HepG2 (cell line): ENCODE results near the gene USP27X. TPM values are rescaled to one million over a fixed set of nuclear protein-coding genes. Genes with fewer than 3 reads are reported as not detected.
A peak's percentile ranks its signal among the peaks of the same experiment; 100 is the strongest.

Experiments used
- AFF4 ChIP-seq: sonication (generic); formaldehyde crosslinking; IDR thresholded peaks from 2 replicates; pipeline ENCODE4 v1.4.0; 2020; ENCODE audit warnings: missing genetic modification reagents
- ARID5B ChIP-seq: IDR thresholded peaks from 2 replicates; pipeline ENCODE4 v1.4.0; 2020; ENCODE audit warnings: mild to moderate bottlenecking, missing genetic modification reagents
- ASH2L ChIP-seq: fragments of 300-600, 200-600 bp; sonication (generic); IDR thresholded peaks from 2 replicates; pipeline ENCODE4 v1.7.0; 2017; ENCODE audit warnings: low read depth, mild to moderate bottlenecking, moderate library complexity, mixed read lengths, low read length; ENCODE audit not compliant: insufficient read length
- CC2D1A ChIP-seq: sonication (generic); formaldehyde crosslinking; IDR thresholded peaks from 2 replicates; pipeline ENCODE4 v1.8.1; 2023; ENCODE audit warnings: mild to moderate bottlenecking, missing genetic modification reagents
- ESRRA ChIP-seq: sonication (generic); formaldehyde crosslinking; IDR thresholded peaks from 2 replicates; pipeline ENCODE4 v1.5.1; 2020; ENCODE audit warnings: mild to moderate bottlenecking, low read depth, missing genetic modification reagents
- EZH2 ChIP-seq: conservative IDR thresholded peaks from 2 replicates; pipeline ENCODE4 v1.6.1; 2012; ENCODE audit warnings: mild to moderate bottlenecking, low read depth, low read length, moderate library complexity
- KDM3A ChIP-seq: IDR thresholded peaks from 2 replicates; pipeline ENCODE4 v1.6.1; 2018; ENCODE audit warnings: low read depth, missing compliant biosample characterization
- NBN ChIP-seq: fragments of 450-650 bp; conservative IDR thresholded peaks from 2 replicates; pipeline ENCODE4 v1.6.1; 2017
- ONECUT2 ChIP-seq: sonication (generic); formaldehyde crosslinking; IDR thresholded peaks from 2 replicates; pipeline ENCODE4 v1.4.0; 2020; ENCODE audit warnings: missing genetic modification reagents
- SIN3A ChIP-seq: IDR thresholded peaks from 2 replicates; pipeline ENCODE4 v1.6.1; 2011; ENCODE audit warnings: low read depth, mild to moderate bottlenecking, control low read depth, low read length, borderline replicate concordance
- TAF1 ChIP-seq: sonication (generic); formaldehyde crosslinking; IDR thresholded peaks from 2 replicates; pipeline ENCODE4 v1.4.0; 2020; ENCODE audit warnings: missing genetic modification reagents
- U2AF2 ChIP-seq: fragments of 200-400 bp; formaldehyde crosslinking; IDR thresholded peaks from 2 replicates; pipeline ENCODE4 v1.6.1; 2017; ENCODE audit warnings: low read depth, mild to moderate bottlenecking, low read length
- ZNF382 ChIP-seq: sonication (generic); formaldehyde crosslinking; IDR thresholded peaks from 2 replicates; pipeline ENCODE4 v1.5.0; 2020; ENCODE audit warnings: missing genetic modification reagents, mild to moderate bottlenecking, borderline replicate concordance
- ZNF749 ChIP-seq: sonication (generic); formaldehyde crosslinking; IDR thresholded peaks from 2 replicates; pipeline ENCODE4 v1.8.0; 2022; ENCODE audit warnings: mild to moderate bottlenecking, missing genetic modification reagents, moderate library complexity, borderline replicate concordance
- ZNF772 ChIP-seq: sonication (generic); formaldehyde crosslinking; IDR thresholded peaks from 2 replicates; pipeline ENCODE4 v1.5.0; 2020; ENCODE audit warnings: mild to moderate bottlenecking, missing genetic modification reagents
- ZNF816 ChIP-seq: sonication (generic); formaldehyde crosslinking; IDR thresholded peaks from 2 replicates; pipeline ENCODE4 v1.8.0; 2022; ENCODE audit warnings: missing genetic modification reagents, mild to moderate bottlenecking, borderline replicate concordance
- ZNF878 ChIP-seq: sonication (generic); formaldehyde crosslinking; IDR thresholded peaks from 2 replicates; pipeline ENCODE4 v1.8.1; 2023; ENCODE audit warnings: mild to moderate bottlenecking, missing genetic modification reagents, moderate library complexity
- ZSCAN21 ChIP-seq: sonication (generic); formaldehyde crosslinking; IDR thresholded peaks from 2 replicates; pipeline ENCODE4 v1.8.0; 2022; ENCODE audit warnings: mild to moderate bottlenecking, missing genetic modification reagents, moderate library complexity, borderline replicate concordance
- polyA plus RNA-seq, 8 experiments: library from polyadenylated mRNA; depleted of rRNA in 3 of 8; stranded (reverse) in 7 of 8; unstranded in 1 of 8; fragments of >200 nt; fragmentation: Illumina TruSeq in 4 of 8; extraction: Trizol in 4 of 8; gene quantifications; 2 replicates each; pipeline versions ENCODE4 v1.2.1 to v1.2.3, GENCODE V29; 2011 to 2016; ENCODE audit warnings: low read depth in 4 of 8, missing spikeins in 1 of 8, mixed read lengths in 1 of 8; ENCODE audit not compliant: insufficient read depth in 1 of 8
- total RNA-seq, 5 experiments: library from RNA; depleted of rRNA; stranded (reverse); fragments of >200 nt; fragmentation: Illumina TruSeq; extraction: Trizol; gene quantifications; 2 replicates each; pipeline ENCODE4 v1.2.3, GENCODE V29; 2016; ENCODE audit warnings: low read depth in 1 of 5
- TF ChIP-seq, protein P1 (sequence below): sonication (generic); formaldehyde crosslinking; IDR thresholded peaks from 2 replicates; pipeline ENCODE4 v1.4.0; 2020; ENCODE audit warnings: mild to moderate bottlenecking, missing genetic modification reagents, borderline replicate concordance

Gene USP27X
- total and polyA plus RNA-seq, 2 of the 13 experiments (the other 11 are each of a cell fraction or from before 2014, with no cell fraction given) = 7.2 to 9.7 TPM

DNA sequence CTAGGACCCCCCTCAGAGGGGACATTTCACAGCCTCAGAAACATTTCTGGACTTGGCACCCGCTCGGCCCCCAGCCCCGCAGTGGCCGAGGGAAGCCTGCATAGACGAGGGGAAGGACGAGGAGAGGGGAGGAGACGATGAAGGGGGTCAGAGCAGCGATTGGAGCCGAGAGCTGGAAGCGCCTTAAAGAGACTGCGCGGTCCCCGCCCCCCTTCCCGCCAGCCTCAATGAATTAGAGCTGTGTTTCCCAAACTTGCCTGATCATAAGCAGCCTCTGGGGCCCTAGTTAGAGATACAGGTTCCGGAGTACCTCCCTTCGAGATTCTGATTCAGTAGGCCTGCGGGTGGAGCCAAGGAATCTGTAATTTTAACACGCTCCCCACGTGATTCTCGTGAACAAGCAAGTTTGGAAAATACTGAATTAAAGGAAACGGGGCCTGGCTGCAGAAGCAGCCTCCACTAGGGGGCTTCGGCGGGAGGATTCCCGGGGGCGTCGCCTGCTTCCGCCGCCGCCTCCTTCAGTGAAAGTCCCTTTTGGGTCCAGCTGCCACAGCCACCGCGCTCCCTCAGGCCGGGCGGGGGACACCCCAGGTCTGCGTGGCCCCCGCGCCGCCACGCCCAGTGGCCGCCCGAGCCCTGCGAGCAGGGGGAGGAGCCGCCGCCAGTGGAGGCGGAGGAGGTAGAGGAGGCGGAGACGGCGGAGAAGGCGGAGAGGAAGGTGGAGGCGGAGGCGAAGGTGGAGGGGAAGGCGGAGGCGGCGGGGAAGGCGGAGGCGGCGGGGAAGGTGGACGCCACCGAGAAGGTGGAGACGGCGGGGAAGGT lies at the start of gene USP27X (continued):
- TF ChIP-seq ARID5B (CRISPR knock-in tag) (peak; percentile 38; the same call in 1 of the 2 replicates), ZSCAN21 (CRISPR knock-in tag) (peak; percentile 33; the same call in 1 of the 2 replicates), ONECUT2 (CRISPR knock-in tag) (no peak), SIN3A (0 out of 2 replicates have a peak, but pooled peaks have one; percentile 32), ZNF772 (no peak), NBN (no peak), U2AF2 (no peak), AFF4 (CRISPR knock-in tag) (no peak), ZNF878 (CRISPR knock-in tag) (no peak), ZNF816 (peak; percentile 50; the same call in 1 of the 2 replicates), ZNF749 (CRISPR knock-in tag) (no peak), ESRRA (CRISPR knock-in tag) (no peak), KDM3A (CRISPR knock-in tag) (no peak), EZH2 (no peak), ASH2L (no peak), ZNF382 (CRISPR knock-in tag) (no peak), CC2D1A (CRISPR knock-in tag) (no peak), TAF1 (CRISPR knock-in tag) (peak; percentile 39)
- TF ChIP-seq, protein P1, sequence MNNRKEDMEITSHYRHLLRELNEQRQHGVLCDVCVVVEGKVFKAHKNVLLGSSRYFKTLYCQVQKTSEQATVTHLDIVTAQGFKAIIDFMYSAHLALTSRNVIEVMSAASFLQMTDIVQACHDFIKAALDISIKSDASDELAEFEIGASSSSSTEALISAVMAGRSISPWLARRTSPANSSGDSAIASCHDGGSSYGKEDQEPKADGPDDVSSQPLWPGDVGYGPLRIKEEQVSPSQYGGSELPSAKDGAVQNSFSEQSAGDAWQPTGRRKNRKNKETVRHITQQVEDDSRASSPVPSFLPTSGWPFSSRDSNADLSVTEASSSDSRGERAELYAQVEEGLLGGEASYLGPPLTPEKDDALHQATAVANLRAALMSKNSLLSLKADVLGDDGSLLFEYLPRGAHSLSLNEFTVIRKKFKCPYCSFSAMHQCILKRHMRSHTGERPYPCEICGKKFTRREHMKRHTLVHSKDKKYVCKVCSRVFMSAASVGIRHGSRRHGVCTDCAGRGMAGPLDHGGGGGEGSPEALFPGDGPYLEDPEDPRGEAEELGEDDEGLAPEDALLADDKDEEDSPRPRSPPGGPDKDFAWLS (CRISPR knock-in tag) = peak; percentile 81; the same call in 1 of the 2 replicates
